K562 (cell line): ENCODE results near the gene RBKS. TPM values are rescaled to one million over a fixed set of nuclear protein-coding genes. Genes with fewer than 3 reads are reported as not detected.

Source experiments
- ATAC-seq: fragments of 200-7000 bp; cut with Tn5 transposase; 3 replicates; pipeline ENCODE4 v1.9.1; 2020; ENCODE audit warnings: moderate library complexity
- BruUV-seq: library from RNA; stranded (reverse); fragments of 400-500 nt; replicated peaks from 2 replicates; lab custom pipeline; 2021; lab: Mats Ljungman, UMichigan
- CTCF ChIA-PET: fragments of 300-600 bp; formaldehyde crosslinking; extraction: SDS; loops from one replicate; lab custom pipeline; 2021; ENCODE audit warnings: low intra/inter-chr PET ratio; lab: Yijun Ruan, JAX
- POLR2A ChIA-PET: fragments of 300-600, 350-650 bp; sonication (Branson Sonifier 250); formaldehyde crosslinking; extraction: SDS; loops from one replicate; lab custom pipeline; 2021; ENCODE audit warnings: antibody characterized with exemption, inconsistent platforms; lab: Yijun Ruan, JAX
- DNase-seq, 4 experiments: peaks; one replicate each; pipeline versions ENCODE4 v3.0.0 to v3.0.0-alpha.2; 2011 to 2018; ENCODE audit warnings: low spot score in 3 of 4, mixed read lengths in 3 of 4; ENCODE audit errors: extremely low read depth in 1 of 4
- FAIRE-seq: peaks from 2 replicates; lab custom pipeline; 2011; peaks lifted over from hg19 to GRCh38; lab: Jason Lieb, UNC
- H2AFZ ChIP-seq: 2 replicates; pipeline ENCODE4 v1.6.0; 2011; ENCODE audit warnings: low read depth, low read length, control low read depth, inconsistent platforms
- H3K27ac ChIP-seq: fragments of 200-600 bp; 3 replicates; pipeline ENCODE4 v1.8.0; 2011; ENCODE audit warnings: low read depth, mild to moderate bottlenecking, control low read depth, inconsistent platforms, low read length, moderate library complexity, mixed read lengths; ENCODE audit errors: extremely low read depth
- H3K27me3 ChIP-seq, 2 experiments: fragments of 300-600 bp in 1 of 2; 2 replicates in 1 of 2; 3 replicates in 1 of 2; pipeline versions ENCODE4 v1.6.0 to v1.8.0; 2011; ENCODE audit warnings: inconsistent platforms in 2 of 2, low read length in 2 of 2, mild to moderate bottlenecking in 1 of 2, mixed read lengths in 1 of 2, moderate library complexity in 1 of 2; ENCODE audit not compliant: control insufficient read depth in 2 of 2, insufficient read depth in 2 of 2
- H3K36me3 ChIP-seq: fragments of 300-600 bp; 3 replicates; pipeline ENCODE4 v1.8.0; 2011; ENCODE audit warnings: mild to moderate bottlenecking, low read length, inconsistent platforms; ENCODE audit not compliant: control insufficient read depth, insufficient read depth
- H3K4me1 ChIP-seq, 2 experiments: fragments of 200-600 bp in 1 of 2; replicated peaks in 1 of 2; 2 replicates in 1 of 2; 3 replicates in 1 of 2; pipeline versions ENCODE4 v1.5.1 to v1.8.0; 2011; ENCODE audit warnings: inconsistent platforms in 2 of 2, low read length in 2 of 2, mild to moderate bottlenecking in 1 of 2, mixed read lengths in 1 of 2, moderate library complexity in 1 of 2; ENCODE audit not compliant: control insufficient read depth in 2 of 2, insufficient read depth in 2 of 2
- H3K4me2 ChIP-seq: 2 replicates; pipeline ENCODE4 v1.6.1; 2011; ENCODE audit warnings: low read length, control low read depth, inconsistent platforms, mixed read lengths; ENCODE audit not compliant: insufficient read depth
- H3K4me3 ChIP-seq: fragments of 200-600 bp; sonication (generic), shearing (Covaris generic); 2 replicates; pipeline ENCODE4 v1.5.1; 2016; ENCODE audit warnings: control low read depth, inconsistent platforms
- H3K79me2 ChIP-seq: fragments of 200-600 bp; 3 replicates; pipeline ENCODE4 v1.8.0; 2011; ENCODE audit warnings: low read length, inconsistent platforms; ENCODE audit not compliant: control insufficient read depth, insufficient read depth
- H3K9ac ChIP-seq, 2 experiments: 2 replicates each; pipeline versions ENCODE4 v1.6.0 to v1.6.1; 2011; ENCODE audit warnings: low read depth in 2 of 2, low read length in 2 of 2, control low read depth in 1 of 2, inconsistent platforms in 1 of 2, mild to moderate bottlenecking in 1 of 2, mixed read lengths in 1 of 2; ENCODE audit not compliant: insufficient read depth in 1 of 2
- H3K9me1 ChIP-seq: one replicate; pipeline ENCODE4 v1.6.0; 2011; ENCODE audit warnings: inconsistent platforms, mild to moderate bottlenecking, low read length, moderate library complexity; ENCODE audit not compliant: control insufficient read depth, insufficient read depth
- H3K9me3 ChIP-seq: replicated peaks from 2 replicates; pipeline ENCODE4 v1.5.1; 2011; ENCODE audit warnings: low read depth, low read length, inconsistent platforms; ENCODE audit not compliant: control insufficient read depth, insufficient read depth
- H4K20me1 ChIP-seq: replicated peaks from 2 replicates; pipeline ENCODE4 v1.6.1; 2011; ENCODE audit warnings: low read length, inconsistent platforms, mixed read lengths; ENCODE audit not compliant: control insufficient read depth, insufficient read depth
- ARID3A ChIP-seq: IDR thresholded peaks from 2 replicates; pipeline ENCODE4 v1.6.1; 2012; ENCODE audit warnings: low read depth, low read length, improper control_type of control experiment, borderline replicate concordance
- DMBX1 ChIP-seq: fragments of 250-450 bp; sonication (Bioruptor Pico); IDR thresholded peaks from 2 replicates; pipeline ENCODE4 v1.8.0; 2022; ENCODE audit warnings: inconsistent platforms, mild to moderate bottlenecking, moderate library complexity, borderline replicate concordance
- FOXP4 ChIP-seq: sonication (generic); formaldehyde crosslinking; IDR thresholded peaks from 2 replicates; pipeline ENCODE4 v1.8.0; 2022; ENCODE audit warnings: mild to moderate bottlenecking, missing genetic modification reagents, borderline replicate concordance
- FUS ChIP-seq: fragments of 200-400 bp; formaldehyde crosslinking; optimal IDR thresholded peaks from 2 replicates; pipeline ENCODE3; 2017; ENCODE audit warnings: low read depth, low read length
- GTF3C2 ChIP-seq: IDR thresholded peaks from 3 replicates; pipeline ENCODE4 v1.6.1; 2011; ENCODE audit warnings: borderline replicate concordance, mild to moderate bottlenecking, moderate library complexity; ENCODE audit not compliant: insufficient read length; ENCODE audit errors: extremely low read depth
- JUN ChIP-seq, 2 experiments: sonication (generic) in 1 of 2; formaldehyde crosslinking in 1 of 2; IDR thresholded peaks; 2 replicates each; pipeline versions ENCODE4 v1.6.1 to v1.8.0; 2012 to 2022; ENCODE audit warnings: borderline replicate concordance in 2 of 2, mild to moderate bottlenecking in 2 of 2, improper control_type of control experiment in 1 of 2, low read depth in 1 of 2, low read length in 1 of 2, missing genetic modification reagents in 1 of 2
- MTF1 ChIP-seq: fragments of 250-450 bp; sonication (Bioruptor Pico); IDR thresholded peaks from 2 replicates; pipeline ENCODE4 v1.9.0; 2021; ENCODE audit warnings: moderate library complexity, mild to moderate bottlenecking, inconsistent platforms, borderline replicate concordance
- OTX1 ChIP-seq: fragments of 450-650 bp; formaldehyde crosslinking; IDR thresholded peaks from 2 replicates; pipeline ENCODE4 v1.4.0; 2022; ENCODE audit warnings: mild to moderate bottlenecking
- POLR3G ChIP-seq: IDR thresholded peaks from 2 replicates; pipeline ENCODE4 v1.6.1; 2011; ENCODE audit not compliant: insufficient read length, insufficient replicate concordance; ENCODE audit errors: extremely low read depth
- SMARCE1 ChIP-seq: fragments of 450-650 bp; IDR thresholded peaks from 2 replicates; pipeline ENCODE4 v1.7.1; 2016; ENCODE audit warnings: mild to moderate bottlenecking
- ZNF512 ChIP-seq: IDR thresholded peaks from 2 replicates; pipeline ENCODE4 v1.6.1; 2016; ENCODE audit warnings: missing genetic modification characterization, missing compliant biosample characterization
- ZNF57 ChIP-seq: fragments of 450-650 bp; formaldehyde crosslinking; IDR thresholded peaks from 2 replicates; pipeline ENCODE4 v1.4.0; 2020; ENCODE audit warnings: mild to moderate bottlenecking, moderate library complexity
- WGBS: fragments of 100-300 bp; shearing (Covaris generic); methylation state at CpG from one replicate; pipeline ENCODE4 v1.1.6; 2016; ENCODE audit warnings: low coverage, mixed read lengths; ENCODE audit not compliant: insufficient coverage; ENCODE audit errors: missing lambda C conversion rate; 5-methylcytosine and 5-hydroxymethylcytosine counted together
- in situ Hi-C: fragments of 300-500 bp; cut with MboI; formaldehyde crosslinking; loops from 4 replicates; pipeline ENCODE4 v1.15.0; 2018; ENCODE audit warnings: inconsistent platforms, mixed read lengths
- intact Hi-C: fragments of 100-400 bp; cut with micrococcal nuclease; formaldehyde crosslinking; loops from 2 replicates; pipeline ENCODE4 v1.14.2; 2022
- polyA plus RNA-seq, 8 experiments: library from polyadenylated mRNA; depleted of rRNA in 4 of 8; stranded (reverse) in 5 of 8; unstranded in 3 of 8; fragments of >200 nt; fragmentation: Nextera tagmentation in 2 of 8; fragmentation: Illumina TruSeq in 1 of 8; extraction: Ambion mirVana in 2 of 8; extraction: Trizol in 1 of 8; gene quantifications; 2 replicates each; pipeline versions ENCODE4 v1.2.1 to v1.2.3, GENCODE V29; 2011 to 2014; ENCODE audit warnings: inconsistent platforms in 1 of 8, missing spikeins in 1 of 8
- total RNA-seq, 7 experiments: library from RNA; depleted of rRNA in 6 of 7; stranded (reverse); fragments of >200 nt in 6 of 7; fragmentation: Illumina TruSeq in 2 of 7; extraction: Trizol in 2 of 7; gene quantifications; 2 replicates each; pipeline versions ENCODE4 v1.2.1 to v1.2.3, GENCODE V29; 2011 to 2021; ENCODE audit warnings: low replicate concordance in 1 of 7

The RBKS gene
- total and polyA plus RNA-seq, 9 of the 15 experiments (the other 6 are each of a cell fraction or from before 2014, with no cell fraction given): 0.06 to 0.39 (median 0.19) TPM

GRCh38 chr2:27738349-27739057, 151.7 kb downstream of the RBKS start:
- Histone ChIP-seq H3K9me3 (no peaks in the 10 kb centered on the region), H3K27ac (no peak overlapping the region), H3K27me3 (peaks cover 5 to 25% of the 10 kb centered on the region in 2 experiments; a peak in 3 of 5 replicates), H3K4me1 (peaks cover 7 to 10% of the 10 kb centered on the region in 2 experiments; a peak in 3 of 5 replicates), H3K36me3 (no peaks in the 10 kb centered on the region), H3K9me1 (no peaks in the 10 kb centered on the region), H2AFZ (no peak overlapping the region), H3K4me3 (no peak overlapping the region), H3K79me2 (no peaks in the 10 kb centered on the region), H3K4me2 (no peak overlapping the region), H4K20me1 (no peaks in the 10 kb centered on the region), H3K9ac (no peak overlapping the region)
- FAIRE-seq (no peak), ATAC-seq (no peak), DNase-seq (no peak)
- BruUV-seq: no TSS peak
- ChIA-PET CTCF (no interaction called here), POLR2A (interaction anchor here (0.7 kb wide), 1 partner anchor 8 kb away, joined by 3 read pairs; no protein-coding TSS in a partner anchor)
- intact Hi-C loops (no loop called here), in situ Hi-C loops (no loop called here)
- WGBS: 20% methylated on average over 13 of the region's 13 CpGs
- TF ChIP-seq FUS: no peak
- no peak for TF ChIP-seq FOXP4
- TF ChIP-seq POLR3G: no peak
- TF ChIP-seq ZNF512 (tag): no peak
- TF ChIP-seq GTF3C2: no peak
- TF ChIP-seq DMBX1 (CRISPR knock-in tag): no peak
- no peak for TF ChIP-seq ZNF57
- TF ChIP-seq SMARCE1: no peak
- no peak for TF ChIP-seq ARID3A
- no peak for TF ChIP-seq MTF1 (CRISPR knock-in tag)
- TF ChIP-seq JUN (IDR thresholded peaks at IDR 0.05; ENCODE audit: borderline replicate concordance, low read depth, low read length): no peak
- no peak for TF ChIP-seq JUN (CRISPR knock-in tag; IDR thresholded peaks at IDR 0.05; ENCODE audit: borderline replicate concordance)
- TF ChIP-seq OTX1 (CRISPR knock-in tag): no peak
